Neural cell (in vitro differentiated cells): Measurements from ENCODE around the gene PHOSPHO1. TPM values are rescaled to one million over a fixed set of nuclear protein-coding genes. Genes with fewer than 3 reads are reported as not detected.

ENCODE experiments used
- H2AFZ ChIP-seq: fragments of 200-600, 300-800 bp; sonication (generic), shearing (Covaris generic); 2 replicates; pipeline ENCODE4 v1.6.0; 2014; ENCODE audit warnings: low read depth, mild to moderate bottlenecking, antibody characterized with exemption, low read length, moderate library complexity
- H3F3A ChIP-seq: fragments of 200-600 bp; shearing (Covaris generic); 2 replicates; pipeline ENCODE4 v1.6.1; 2016; ENCODE audit warnings: mild to moderate bottlenecking, moderate library complexity, mixed read lengths, antibody characterized with exemption, low read length; ENCODE audit not compliant: insufficient read depth, poor library complexity, severe bottlenecking
- H3K27ac ChIP-seq: fragments of 200-600, 300-800 bp; sonication (generic), shearing (Covaris generic); 2 replicates; pipeline ENCODE4 v1.5.1; 2014; ENCODE audit warnings: mild to moderate bottlenecking, low read length, moderate library complexity
- H3K27me3 ChIP-seq: fragments of 300-800, 200-600 bp; sonication (generic), shearing (Covaris generic); 2 replicates; pipeline ENCODE4 v1.6.0; 2014; ENCODE audit warnings: mild to moderate bottlenecking, low read depth, low read length, moderate library complexity; ENCODE audit not compliant: insufficient read depth
- H3K36me3 ChIP-seq: fragments of 300-800, 200-600 bp; sonication (generic), shearing (Covaris generic); 2 replicates; pipeline ENCODE4 v1.5.1; 2014; ENCODE audit warnings: mild to moderate bottlenecking, antibody characterized with exemption, low read length, moderate library complexity; ENCODE audit not compliant: insufficient read depth
- H3K4me2 ChIP-seq: fragments of 300-800, 200-600 bp; sonication (generic), shearing (Covaris generic); 2 replicates; pipeline ENCODE4 v1.6.0; 2014; ENCODE audit warnings: mild to moderate bottlenecking, low read length
- H3K4me3 ChIP-seq: fragments of 300-800, 200-600 bp; sonication (generic), shearing (Covaris generic); 2 replicates; pipeline ENCODE4 v1.5.1; 2014; ENCODE audit warnings: mild to moderate bottlenecking, low read length, moderate library complexity
- H3K79me2 ChIP-seq: fragments of 200-600 bp; shearing (Covaris generic); replicated peaks from 2 replicates; pipeline ENCODE4 v1.6.0; 2014; ENCODE audit warnings: mild to moderate bottlenecking, low read length, moderate library complexity; ENCODE audit not compliant: insufficient read depth
- H3K9ac ChIP-seq: fragments of 300-800, 200-600 bp; sonication (generic), shearing (Covaris generic); 2 replicates; pipeline ENCODE4 v1.6.1; 2016; ENCODE audit warnings: mild to moderate bottlenecking, low read length, mixed read lengths
- H3K9me2 ChIP-seq: fragments of 200-600 bp; shearing (Covaris generic); 2 replicates; pipeline ENCODE4 v1.6.1; 2016; ENCODE audit warnings: mild to moderate bottlenecking, low read length, mixed read lengths; ENCODE audit not compliant: insufficient read depth
- H3K9me3 ChIP-seq: fragments of 200-600, 300-800 bp; sonication (generic), shearing (Covaris generic); 2 replicates; pipeline ENCODE4 v1.6.1; 2016; ENCODE audit warnings: mild to moderate bottlenecking, mixed run types, low read length, moderate library complexity, mixed read lengths
- H4K20me1 ChIP-seq: fragments of 200-600 bp; shearing (Covaris generic); 2 replicates; pipeline ENCODE4 v1.6.1; 2016; ENCODE audit warnings: mild to moderate bottlenecking, mixed run types; ENCODE audit not compliant: insufficient read depth
- CTCF ChIP-seq: fragments of 450-650 bp; IDR thresholded peaks from 2 replicates; pipeline ENCODE4 v1.5.1; 2014; ENCODE audit warnings: antibody characterized with exemption, mild to moderate bottlenecking, moderate library complexity; ENCODE audit not compliant: poor library complexity, severe bottlenecking
- EP300 ChIP-seq: fragments of 450-650 bp; conservative IDR thresholded peaks from 2 replicates; pipeline ENCODE4 v1.6.1; 2014; ENCODE audit warnings: antibody characterized with exemption, mild to moderate bottlenecking, moderate library complexity; ENCODE audit not compliant: poor library complexity, severe bottlenecking
- EZH2 ChIP-seq: fragments of 200-600, 300-800 bp; shearing (Covaris generic), sonication (generic); IDR thresholded peaks from 2 replicates; pipeline ENCODE4 v1.6.1; 2014; ENCODE audit warnings: antibody characterized with exemption, low read length, borderline replicate concordance, mild to moderate bottlenecking; ENCODE audit not compliant: insufficient read depth, poor library complexity, severe bottlenecking
- MXI1 ChIP-seq: fragments of 450-650 bp; conservative IDR thresholded peaks from 2 replicates; pipeline ENCODE4 v1.6.1; 2014; ENCODE audit warnings: antibody characterized with exemption, mild to moderate bottlenecking; ENCODE audit not compliant: poor library complexity, severe bottlenecking
- POLR2AphosphoS5 ChIP-seq: IDR thresholded peaks from 2 replicates; pipeline ENCODE4 v1.6.1; 2012
- RAD21 ChIP-seq: fragments of 450-650 bp; conservative IDR thresholded peaks from 2 replicates; pipeline ENCODE4 v1.6.1; 2014; ENCODE audit warnings: antibody characterized with exemption, mild to moderate bottlenecking, moderate library complexity
- REST ChIP-seq: IDR thresholded peaks from 2 replicates; pipeline ENCODE4 v1.6.1; 2012; ENCODE audit warnings: borderline replicate concordance
- SMC3 ChIP-seq: fragments of 450-650 bp; conservative IDR thresholded peaks from 2 replicates; pipeline ENCODE4 v1.6.1; 2014; ENCODE audit warnings: antibody characterized with exemption, mild to moderate bottlenecking, moderate library complexity; ENCODE audit not compliant: poor library complexity
- polyA plus RNA-seq: library from polyadenylated mRNA; depleted of rRNA; stranded (reverse); fragments of >200 nt; gene quantifications from 2 replicates; pipeline ENCODE4 v1.2.3, GENCODE V29; 2014

Gene PHOSPHO1
- polyA plus RNA-seq, 1 donor from 2014 or later = not detected

GRCh38 chr17:49209061-49209571 is 21.5 kb downstream of the PHOSPHO1 start:
- no peaks in the 10 kb centered on the region for H3K9me3 ChIP-seq
- no peaks in the 10 kb centered on the region for H3K36me3 ChIP-seq
- no peak overlapping the region for H3K27ac ChIP-seq
- H3K79me2 ChIP-seq = no peaks in the 10 kb centered on the region
- no peaks in the 10 kb centered on the region for H3K9me2 ChIP-seq
- H4K20me1 ChIP-seq = no peaks in the 10 kb centered on the region
- H3K9ac ChIP-seq = no peak overlapping the region
- no peak overlapping the region for H2AFZ ChIP-seq
- H3K27me3 ChIP-seq = no peaks in the 10 kb centered on the region
- no peak overlapping the region for H3K4me2 ChIP-seq
- no peak overlapping the region for H3K4me3 ChIP-seq
- TF ChIP-seq SMC3 (no peak), POLR2AphosphoS5 (no peak), CTCF (no peak), EP300 (no peak), REST (no peak)
- no peaks in the 10 kb centered on the region for H3F3A ChIP-seq

- Histone ChIP-seq H3K79me2 (no peaks in the 10 kb centered on the region), H3K27ac (no peak overlapping the region), H3K9me2 (no peaks in the 10 kb centered on the region), H3K4me3 (no peak overlapping the region), H4K20me1 (no peaks in the 10 kb centered on the region), H3K27me3 (no peaks in the 10 kb centered on the region), H3K9ac (no peak overlapping the region), H2AFZ (no peak overlapping the region), H3K36me3 (no peaks in the 10 kb centered on the region), H3F3A (no peaks in the 10 kb centered on the region), H3K9me3 (no peaks in the 10 kb centered on the region), H3K4me2 (no peak overlapping the region)
- TF ChIP-seq RAD21 = no peak
- no peak for TF ChIP-seq REST
- TF ChIP-seq EP300 = no peak
- no peak for TF ChIP-seq POLR2AphosphoS5
- TF ChIP-seq CTCF = no peak
- TF ChIP-seq SMC3 = no peak
- TF ChIP-seq EZH2 = no peak
- TF ChIP-seq MXI1 = no peak
Measured at GRCh38 chr17:49204516-49204915, 26.1 kb downstream of the PHOSPHO1 start.
